DMS114 treated with DMSO at 0.1 percent for 48 hours (cell line): ENCODE results near the gene HPGDS.
"Not testable (repeated sequence)": the region's sequence is repeated elsewhere in the genome, so short reads cannot be mapped to it uniquely, and the experiment has no call there.

ENCODE experiments used
- DNase-seq: peaks from one replicate; lab custom pipeline; 2025; ENCODE audit not compliant: unreplicated experiment; lab: John Stamatoyannopoulos, UW

The HPGDS gene

GRCh38 chr4:94342694-94343093, at the start of gene HPGDS:
Gene HPGDS (minus strand): TSS chr4:94342836. CDS start chr4:94334629, 8,207 bp downstream.
- DNase-seq = no peak

GRCh38 chr4:94390804-94391410, 48.3 kb upstream of the HPGDS start:
- no peak for DNase-seq

- DNase-seq = no peak
Observed at GRCh38 chr4:94389595-94390267, 47.1 kb upstream of the HPGDS start.

GRCh38 chr4:94387965-94388364, 45.3 kb upstream of the HPGDS start:
- not testable (repeated sequence) for DNase-seq

- DNase-seq = not testable (repeated sequence)
Observed at GRCh38 chr4:94385452-94385851, 42.8 kb upstream of the HPGDS start.

- DNase-seq = not testable (repeated sequence)
Observed at GRCh38 chr4:94382891-94383290, 40.3 kb upstream of the HPGDS start.

GRCh38 chr4:94378047-94378446, 35.4 kb upstream of the HPGDS start:
- no peak for DNase-seq

GRCh38 chr4:94377294-94377693, 34.7 kb upstream of the HPGDS start:
- no peak for DNase-seq

- no peak for DNase-seq
Observed at GRCh38 chr4:94375364-94375763, 32.7 kb upstream of the HPGDS start.

GRCh38 chr4:94373752-94374151, 31.1 kb upstream of the HPGDS start:
- DNase-seq = no peak

- DNase-seq = no peak
Observed at GRCh38 chr4:94372991-94373390, 30.4 kb upstream of the HPGDS start.

- no peak for DNase-seq
Observed at GRCh38 chr4:94372228-94372978, 29.8 kb upstream of the HPGDS start.

GRCh38 chr4:94371290-94371689, 28.7 kb upstream of the HPGDS start:
- no peak for DNase-seq

- no peak for DNase-seq
Observed at GRCh38 chr4:94370533-94371254, 28.1 kb upstream of the HPGDS start.

- DNase-seq = no peak
Observed at GRCh38 chr4:94369046-94369445, 26.4 kb upstream of the HPGDS start.

- no peak for DNase-seq
Observed at GRCh38 chr4:94368459-94368858, 25.8 kb upstream of the HPGDS start.

- DNase-seq = no peak
Observed at GRCh38 chr4:94365304-94365703, 22.7 kb upstream of the HPGDS start.

GRCh38 chr4:94364527-94364926, 21.9 kb upstream of the HPGDS start:
- DNase-seq = no peak

- no peak for DNase-seq
Observed at GRCh38 chr4:94363136-94363655, 20.6 kb upstream of the HPGDS start.

- no peak for DNase-seq
Observed at GRCh38 chr4:94359838-94360237, 17.2 kb upstream of the HPGDS start.

GRCh38 chr4:94359221-94359620, 16.6 kb upstream of the HPGDS start:
- no peak for DNase-seq
